Spinal cord (tissue), 10 donors: Measurements from ENCODE around the gene PCF11. TPM values are rescaled to one million over a fixed set of nuclear protein-coding genes. Genes with fewer than 3 reads are reported as not detected.
A peak's percentile ranks its signal among the peaks of the same experiment; 100 is the strongest.
"Not testable (repeated sequence)": the region's sequence is repeated elsewhere in the genome, so short reads cannot be mapped to it uniquely, and the experiment has no call there.

Experiments used
- DNase-seq, 6 donors: peaks; one replicate each; pipeline versions ENCODE4 v3.0.0 to v3.0.0-alpha.2; 2013 to 2015; ENCODE audit warnings: low spot score in 6 of 6, low read depth in 4 of 6
- H3K27ac ChIP-seq: one replicate; pipeline ENCODE4 v1.5.1; 2013; ENCODE audit warnings: low read depth, low read length, control low read depth
- H3K27me3 ChIP-seq: one replicate; pipeline ENCODE4 v1.6.1; 2013; ENCODE audit warnings: low read length; ENCODE audit not compliant: control insufficient read depth, insufficient read depth
- H3K36me3 ChIP-seq: one replicate; pipeline ENCODE4 v1.6.1; 2013; ENCODE audit warnings: low read length; ENCODE audit not compliant: control insufficient read depth, insufficient read depth
- H3K4me1 ChIP-seq: one replicate; pipeline ENCODE4 v1.6.1; 2013; ENCODE audit warnings: low read length; ENCODE audit not compliant: control insufficient read depth, insufficient read depth
- H3K4me3 ChIP-seq: one replicate; pipeline ENCODE4 v1.5.1; 2013; ENCODE audit warnings: low read depth, low read length, control low read depth
- H3K9me3 ChIP-seq: one replicate; pipeline ENCODE4 v1.6.1; 2013; ENCODE audit warnings: low read length; ENCODE audit not compliant: control insufficient read depth, insufficient read depth
- WGBS: methylation state at CpG from one replicate; pipeline ENCODE4 v1.1.5; 2013; ENCODE audit warnings: missing lambda C conversion rate; ENCODE audit not compliant: insufficient coverage; 5-methylcytosine and 5-hydroxymethylcytosine counted together
- polyA plus RNA-seq, 2 donors: library from polyadenylated mRNA; unstranded; fragments of 120-200 nt; gene quantifications; one replicate each; pipeline ENCODE4 v1.2.1, GENCODE V29; 2013; ENCODE audit not compliant: insufficient read length in 2 of 2
- total RNA-seq, 2 donors: library from RNA; depleted of rRNA in 1 of 2; stranded (reverse); fragments of 120-200 nt in 1 of 2; fragments of >200 nt in 1 of 2; gene quantifications; one replicate each; pipeline versions ENCODE4 v1.2.3 to v1.2.4, GENCODE V29; 2013 to 2014
- donor health status: healthy.

PCF11 gene
- total and polyA plus RNA-seq, 4 donors: 50.2 to 64.8 (median 57.6) TPM

DNA sequence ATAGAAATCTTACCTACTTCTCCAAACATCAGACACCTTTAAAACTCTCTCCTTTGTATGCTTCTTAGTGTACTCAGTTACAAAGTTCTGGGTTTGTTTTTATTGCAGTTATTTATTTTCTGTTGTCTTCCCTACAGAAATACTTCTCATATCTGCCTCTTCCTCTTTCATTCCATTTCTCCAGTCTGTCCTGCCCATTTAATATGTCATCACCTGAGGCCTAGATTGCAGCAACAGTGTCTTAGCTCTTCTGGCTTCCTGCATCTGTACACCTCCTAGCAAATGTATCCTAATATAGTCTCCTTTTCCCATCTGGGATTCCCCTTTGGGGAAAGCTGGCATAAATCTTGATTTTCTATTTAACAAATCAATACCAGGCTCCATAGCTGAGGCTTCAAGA, 34.9 kb upstream of the PCF11 start:
- H3K9me3 ChIP-seq: no peaks in the 10 kb centered on the region
- H3K27ac ChIP-seq: no peak overlapping the region
- no peaks in the 10 kb centered on the region for H3K27me3 ChIP-seq
- no peak overlapping the region for H3K4me3 ChIP-seq
- no peaks in the 10 kb centered on the region for H3K4me1 ChIP-seq
- no peak for DNase-seq
- no peaks in the 10 kb centered on the region for H3K36me3 ChIP-seq

GRCh38 chr11:83122766-83123165, 34.2 kb upstream of the PCF11 start:
- no peak for DNase-seq
- H3K27me3 ChIP-seq: no peaks in the 10 kb centered on the region
- H3K4me1 ChIP-seq: no peaks in the 10 kb centered on the region
- H3K27ac ChIP-seq: no peak overlapping the region
- no CpG with 5 or more reads among the region's 2 CpGs for WGBS
- no peaks in the 10 kb centered on the region for H3K9me3 ChIP-seq
- H3K36me3 ChIP-seq: no peaks in the 10 kb centered on the region
- no peak overlapping the region for H3K4me3 ChIP-seq

DNA sequence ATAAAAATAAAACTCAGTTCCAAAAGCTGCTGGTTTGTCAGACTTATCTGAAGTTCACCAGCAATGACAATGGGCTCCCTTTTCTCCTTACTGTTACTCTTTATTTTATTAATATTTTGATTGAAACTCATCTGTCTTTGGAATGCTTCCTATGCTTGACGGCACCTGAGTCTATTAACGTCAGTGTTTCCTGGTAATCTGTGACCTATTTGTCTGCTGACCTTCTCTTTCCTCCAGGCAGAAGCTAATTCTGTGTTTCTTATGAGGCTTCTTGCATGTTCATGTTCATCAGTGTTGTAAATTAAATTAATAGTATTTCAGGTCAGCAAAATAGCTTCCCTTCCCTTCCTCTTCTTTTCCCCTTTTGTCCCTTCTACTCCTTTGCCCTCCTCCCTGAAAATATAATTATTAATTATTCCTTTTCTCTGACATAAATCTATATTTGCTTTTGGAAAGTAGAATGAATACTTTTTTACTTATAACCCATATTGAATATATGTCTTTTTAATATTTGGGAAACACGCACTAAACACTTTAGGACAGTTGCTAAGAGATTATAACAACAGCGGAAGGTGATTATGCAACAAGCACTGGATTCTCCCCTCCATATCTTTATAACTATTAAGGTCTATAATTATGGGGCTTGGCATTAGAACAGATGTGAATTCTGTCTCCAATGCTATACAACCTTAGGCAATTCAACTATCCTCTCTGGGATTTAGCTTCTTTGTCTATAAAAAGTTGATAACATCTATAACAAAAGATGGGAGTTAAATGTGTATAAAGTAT, 32.1 kb upstream of the PCF11 start:
- H3K4me3 ChIP-seq: no peak overlapping the region
- DNase-seq: no peak
- H3K27me3 ChIP-seq: no peaks in the 10 kb centered on the region
- H3K9me3 ChIP-seq: no peaks in the 10 kb centered on the region
- no peak overlapping the region for H3K27ac ChIP-seq
- no peaks in the 10 kb centered on the region for H3K4me1 ChIP-seq
- no peaks in the 10 kb centered on the region for H3K36me3 ChIP-seq
- 93% methylated on average over 2 of the region's 4 CpGs for WGBS

- no CpG with 5 or more reads among the region's 5 CpGs for WGBS
- no peak for DNase-seq
- Histone ChIP-seq H3K9me3 (no peaks in the 10 kb centered on the region), H3K4me3 (no peak overlapping the region), H3K27ac (no peak overlapping the region), H3K36me3 (no peaks in the 10 kb centered on the region), H3K27me3 (no peaks in the 10 kb centered on the region), H3K4me1 (no peaks in the 10 kb centered on the region)
Observed at GRCh38 chr11:83125577-83125976, 31.4 kb upstream of the PCF11 start.

- Histone ChIP-seq H3K4me1 (no peaks in the 10 kb centered on the region), H3K27ac (no peak overlapping the region), H3K9me3 (no peaks in the 10 kb centered on the region), H3K4me3 (no peak overlapping the region), H3K27me3 (no peaks in the 10 kb centered on the region), H3K36me3 (no peaks in the 10 kb centered on the region)
- DNase-seq: no peak
- 100% methylated on average over 3 of the region's 5 CpGs for WGBS
Observed at GRCh38 chr11:83127310-83127637, 29.7 kb upstream of the PCF11 start.

GRCh38 chr11:83132191-83132590, 24.7 kb upstream of the PCF11 start:
- WGBS: no CpG with 5 or more reads among the region's 4 CpGs
- H3K4me3 ChIP-seq: no peak overlapping the region
- no peak overlapping the region for H3K27ac ChIP-seq
- H3K9me3 ChIP-seq: no peaks in the 10 kb centered on the region
- peak in 1 of 6 donors; percentile 3 for DNase-seq
- no peaks in the 10 kb centered on the region for H3K36me3 ChIP-seq
- H3K4me1 ChIP-seq: no peaks in the 10 kb centered on the region
- no peaks in the 10 kb centered on the region for H3K27me3 ChIP-seq

DNA sequence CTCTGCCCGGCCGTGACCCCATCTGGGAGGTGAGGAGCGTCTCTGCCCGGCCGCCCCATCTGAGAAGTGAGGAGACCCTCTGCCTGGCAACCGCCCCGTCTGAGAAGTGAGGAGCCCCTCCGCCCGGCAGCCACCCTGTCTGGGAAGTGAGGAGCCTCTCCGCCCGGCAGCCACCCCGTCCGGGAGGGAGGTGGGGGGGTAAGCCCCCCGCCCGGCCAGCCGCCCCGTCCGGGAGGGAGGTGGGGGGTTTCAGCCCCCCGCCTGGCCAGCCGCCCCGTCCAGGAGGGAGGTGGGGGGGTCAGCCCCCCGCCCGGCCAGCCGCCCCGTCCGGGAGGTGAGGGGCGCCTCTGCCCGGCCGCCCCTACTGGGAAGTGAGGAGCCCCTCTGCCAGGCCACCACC, 23.7 kb upstream of the PCF11 start:
- not testable (repeated sequence) for H3K36me3 ChIP-seq, DNase-seq, H3K9me3 ChIP-seq, H3K4me3 ChIP-seq, H3K27me3 ChIP-seq, H3K4me1 ChIP-seq, H3K27ac ChIP-seq
- no CpG with 5 or more reads among the region's 29 CpGs for WGBS

DNA sequence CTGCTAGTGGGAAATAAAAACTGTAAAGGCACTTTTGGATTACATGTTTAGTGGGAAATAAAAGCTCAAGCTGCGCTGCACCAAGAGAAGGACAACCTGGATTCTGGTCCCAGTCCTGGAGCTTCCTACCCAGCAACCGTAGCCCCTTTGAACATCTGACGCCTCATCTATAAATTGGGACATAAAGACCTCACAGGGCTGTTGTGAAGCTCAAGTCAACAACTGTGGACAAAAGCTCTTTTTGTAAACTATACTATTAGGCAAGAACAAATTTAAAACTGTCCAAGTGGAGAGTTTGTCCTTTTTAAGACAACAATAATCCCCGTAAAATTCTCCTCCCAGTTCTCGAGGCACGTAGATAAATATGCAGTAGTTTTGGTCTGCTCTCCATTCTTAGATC, 17.6 kb upstream of the PCF11 start:
- 89% methylated on average over 1 of the region's 6 CpGs for WGBS
- DNase-seq: no peak

DNA sequence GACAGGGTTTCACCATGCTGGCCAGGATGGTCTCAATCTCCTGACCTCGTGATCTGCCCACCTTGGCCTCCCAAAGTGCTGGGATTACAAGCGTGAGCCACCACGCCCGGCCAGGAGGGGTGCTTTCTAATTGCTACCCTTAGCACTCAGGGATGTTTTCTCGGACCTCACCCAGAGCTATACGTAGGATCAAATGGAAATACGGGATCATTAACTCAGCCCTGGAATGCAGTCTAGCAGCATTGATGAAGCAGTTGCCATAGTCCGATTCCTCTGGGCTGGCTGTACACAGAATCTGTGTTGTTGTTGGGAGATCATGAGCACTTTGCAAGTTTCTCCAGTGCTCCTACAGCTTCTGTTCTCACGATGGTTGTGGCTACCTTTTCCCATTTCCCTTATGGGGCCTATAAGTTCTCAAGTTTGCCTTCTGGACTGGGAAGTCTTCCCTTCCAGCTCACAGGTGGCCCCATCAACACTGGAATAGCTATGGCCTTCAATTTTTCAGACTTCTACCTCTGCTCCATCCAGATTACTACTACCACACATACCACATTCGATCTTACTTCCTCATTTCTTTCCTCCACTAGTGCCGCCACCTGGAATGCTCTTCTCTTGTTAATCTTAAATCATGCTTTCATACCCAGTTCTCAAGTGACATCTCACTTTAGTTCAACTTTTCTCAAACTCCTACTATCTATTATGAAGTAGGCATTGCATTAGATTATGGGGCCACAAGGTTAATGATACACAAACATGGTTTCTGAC, 16.1 kb upstream of the PCF11 start:
- Histone ChIP-seq H3K9me3 (no peaks in the 10 kb centered on the region), H3K27ac (no peak overlapping the region), H3K27me3 (no peaks in the 10 kb centered on the region), H3K36me3 (no peaks in the 10 kb centered on the region), H3K4me3 (no peak overlapping the region), H3K4me1 (no peaks in the 10 kb centered on the region)
- DNase-seq: no peak
- WGBS: 93% methylated on average over 11 of the region's 11 CpGs

More for the DNA sequence above, 17.6 kb upstream of the PCF11 start:
- Histone ChIP-seq H3K4me1 (no peaks in the 10 kb centered on the region), H3K4me3 (no peak overlapping the region), H3K9me3 (no peaks in the 10 kb centered on the region), H3K27ac (no peak overlapping the region), H3K36me3 (no peaks in the 10 kb centered on the region), H3K27me3 (no peaks in the 10 kb centered on the region)

DNA sequence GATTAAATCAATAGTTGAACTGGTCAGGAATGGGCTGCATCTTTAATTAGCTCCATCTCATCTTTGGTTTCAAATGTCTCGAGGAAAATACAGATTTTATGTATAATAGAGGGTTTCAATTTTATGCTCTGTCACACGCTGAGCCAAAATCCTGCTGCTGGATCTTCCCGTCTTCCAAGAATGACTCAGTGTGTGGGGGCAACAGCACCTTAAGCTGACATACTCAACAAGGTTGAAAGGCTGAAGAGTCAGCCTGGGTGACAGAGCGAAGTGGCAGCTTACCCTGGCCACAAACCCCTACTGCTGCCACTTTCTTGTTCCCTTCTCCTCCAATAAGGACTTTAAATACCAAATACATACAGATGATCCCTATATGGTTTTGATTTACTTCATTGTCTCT, 9.0 kb upstream of the PCF11 start:
- H3K4me3 ChIP-seq: no peak overlapping the region
- H3K4me1 ChIP-seq: no peaks in the 10 kb centered on the region
- no peaks in the 10 kb centered on the region for H3K36me3 ChIP-seq
- 76% methylated on average over 3 of the region's 4 CpGs for WGBS
- no peaks in the 10 kb centered on the region for H3K27me3 ChIP-seq
- no peak overlapping the region for H3K27ac ChIP-seq
- no peaks in the 10 kb centered on the region for H3K9me3 ChIP-seq
- no peak for DNase-seq
